ENCODE data around the gene FGB.

GRCh38 chr4:154590329-154591006 is 27.7 kb downstream of the FGB start, which contains the start of gene FGA:
- TF ChIP-seq, protein P1, sequence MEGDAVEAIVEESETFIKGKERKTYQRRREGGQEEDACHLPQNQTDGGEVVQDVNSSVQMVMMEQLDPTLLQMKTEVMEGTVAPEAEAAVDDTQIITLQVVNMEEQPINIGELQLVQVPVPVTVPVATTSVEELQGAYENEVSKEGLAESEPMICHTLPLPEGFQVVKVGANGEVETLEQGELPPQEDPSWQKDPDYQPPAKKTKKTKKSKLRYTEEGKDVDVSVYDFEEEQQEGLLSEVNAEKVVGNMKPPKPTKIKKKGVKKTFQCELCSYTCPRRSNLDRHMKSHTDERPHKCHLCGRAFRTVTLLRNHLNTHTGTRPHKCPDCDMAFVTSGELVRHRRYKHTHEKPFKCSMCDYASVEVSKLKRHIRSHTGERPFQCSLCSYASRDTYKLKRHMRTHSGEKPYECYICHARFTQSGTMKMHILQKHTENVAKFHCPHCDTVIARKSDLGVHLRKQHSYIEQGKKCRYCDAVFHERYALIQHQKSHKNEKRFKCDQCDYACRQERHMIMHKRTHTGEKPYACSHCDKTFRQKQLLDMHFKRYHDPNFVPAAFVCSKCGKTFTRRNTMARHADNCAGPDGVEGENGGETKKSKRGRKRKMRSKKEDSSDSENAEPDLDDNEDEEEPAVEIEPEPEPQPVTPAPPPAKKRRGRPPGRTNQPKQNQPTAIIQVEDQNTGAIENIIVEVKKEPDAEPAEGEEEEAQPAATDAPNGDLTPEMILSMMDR (IDR thresholded peaks at IDR 0.05), result no peak
- TF ChIP-seq POLR2A (IDR thresholded peaks at IDR 0.05), result no peak
